DMS 273 (cell line): ENCODE measurements around the gene PCMTD2.

Source experiments
- DNase-seq: peaks from one replicate; lab custom pipeline; 2025; ENCODE audit not compliant: unreplicated experiment; lab: John Stamatoyannopoulos, UW

PCMTD2 gene

GRCh38 chr20:64254571-64255360, 782 bp upstream of the PCMTD2 start:
- no peak for DNase-seq

DNA sequence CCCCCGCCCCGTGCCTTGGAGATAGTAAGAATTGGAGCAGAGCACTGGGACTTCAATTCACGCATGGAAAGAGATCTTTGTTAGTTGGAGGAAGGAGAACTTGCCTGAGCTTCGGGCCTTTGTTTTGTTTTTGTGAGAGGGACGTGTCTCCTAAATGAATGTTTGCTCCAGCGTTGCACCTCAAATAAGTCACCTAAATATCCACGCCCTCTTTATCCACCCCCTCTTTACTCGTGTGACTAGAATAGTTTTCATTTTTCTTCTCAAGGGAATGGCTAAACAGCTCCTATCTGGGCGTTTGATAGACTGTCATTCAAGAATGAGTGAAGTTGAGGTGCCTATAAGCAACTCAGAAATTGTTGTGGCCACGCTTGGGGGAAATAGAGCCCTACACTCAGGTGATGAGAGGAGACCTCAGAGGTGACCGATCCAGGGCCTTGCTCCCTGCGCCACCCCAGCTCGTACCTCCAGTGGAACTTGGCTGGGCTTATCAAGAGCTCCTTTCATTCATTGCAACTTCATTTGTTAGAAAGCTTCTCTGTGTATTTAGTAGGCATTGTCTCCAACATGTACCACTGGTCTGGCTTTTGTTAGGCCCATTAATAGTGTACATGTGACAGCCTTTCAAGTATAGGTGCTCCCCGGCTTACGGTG, 861 bp downstream of the PCMTD2 start:
- no peak for DNase-seq

DNA sequence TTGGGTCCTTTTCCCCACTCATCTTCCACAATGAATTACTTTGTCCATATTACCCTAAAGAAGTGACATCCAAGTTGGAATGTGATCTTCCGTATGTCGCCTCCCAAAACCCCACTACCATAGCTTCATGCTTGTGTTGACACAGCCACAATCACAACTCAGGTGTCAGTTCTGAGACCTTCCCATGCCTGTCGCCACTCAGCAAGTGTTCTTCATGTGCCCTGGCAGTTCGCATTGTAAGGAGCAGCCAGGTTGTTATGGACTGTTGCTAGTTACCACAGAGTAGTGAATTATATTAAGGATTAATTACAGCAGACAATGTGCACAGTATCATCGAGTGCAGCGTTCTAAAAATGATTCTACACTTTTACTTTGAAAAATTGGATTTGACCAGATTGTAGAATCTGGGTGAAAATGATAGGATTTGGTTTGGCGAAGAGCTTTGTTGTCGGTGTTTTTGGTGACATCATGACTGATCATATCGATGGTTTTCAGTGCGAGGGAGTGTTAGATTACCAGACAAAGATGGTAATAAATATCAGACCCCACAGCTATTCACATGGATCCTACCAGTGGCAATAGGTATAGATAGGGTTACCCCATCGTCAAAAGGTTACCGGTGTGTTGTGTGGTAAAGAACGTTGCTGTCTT, 1.7 kb downstream of the PCMTD2 start:
- DNase-seq, result no peak

GRCh38 chr20:64258071-64258823, 2.7 kb downstream of the PCMTD2 start:
- DNase-seq, result no peak

GRCh38 chr20:64260239-64260638, 4.7 kb downstream of the PCMTD2 start:
- DNase-seq, result no peak

DNA sequence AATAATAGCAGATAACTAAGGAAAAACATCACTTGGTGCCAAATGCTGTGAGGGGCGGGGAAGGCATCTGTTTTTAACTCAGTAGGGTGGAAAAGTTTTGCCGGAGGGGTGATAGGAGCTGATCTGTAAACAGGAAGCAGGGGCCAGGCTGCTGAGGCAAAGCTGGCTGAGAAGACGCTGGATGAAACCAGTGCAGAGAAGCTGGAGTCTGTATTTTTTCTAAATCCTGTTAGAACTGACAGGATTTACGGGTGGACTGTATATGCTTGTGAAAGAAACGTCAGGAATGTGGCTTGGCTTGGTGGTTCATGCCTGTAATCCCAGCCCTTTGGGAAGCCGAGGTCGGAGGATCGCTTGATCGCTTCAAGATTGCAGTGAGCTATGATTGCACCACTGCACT, 5.6 kb downstream of the PCMTD2 start:
- no peak for DNase-seq

DNA sequence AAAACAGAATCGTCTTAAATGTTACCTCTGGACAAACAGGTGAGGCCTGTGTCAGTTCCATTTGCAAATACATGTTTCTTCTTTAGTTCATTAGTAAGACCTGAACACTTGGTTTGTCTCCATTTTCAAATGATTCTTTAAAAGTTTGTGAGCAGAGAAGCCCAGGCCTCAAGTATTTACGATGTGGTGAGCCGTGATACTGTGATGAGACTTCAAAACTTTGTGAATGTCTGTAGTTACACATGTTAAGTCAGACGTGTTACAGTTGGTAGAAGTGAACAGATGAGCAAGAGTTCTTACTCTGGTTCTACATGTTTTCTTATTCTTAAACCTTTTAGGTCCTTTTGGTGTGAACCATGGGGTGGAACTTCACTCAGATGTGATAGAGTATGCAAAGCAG, 8.5 kb downstream of the PCMTD2 start:
- DNase-seq, result no peak

DNA sequence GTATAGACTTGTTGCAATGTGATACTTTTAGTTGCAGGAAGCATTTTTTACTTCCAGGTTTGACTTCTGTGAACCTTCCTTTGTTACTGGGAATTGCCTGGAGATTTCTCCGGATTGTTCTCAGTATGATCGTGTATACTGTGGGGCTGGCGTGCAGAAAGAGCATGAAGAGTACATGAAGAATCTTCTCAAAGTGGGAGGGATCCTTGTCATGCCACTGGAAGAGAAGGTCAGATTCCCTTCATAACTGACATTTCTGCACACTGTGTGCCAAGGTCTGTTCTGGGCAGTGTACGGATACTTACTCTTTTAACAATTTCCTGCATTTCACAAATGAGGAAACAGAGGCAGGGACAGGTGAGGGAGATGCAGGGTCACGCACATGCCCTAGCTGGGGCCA, 9.7 kb downstream of the PCMTD2 start:
- DNase-seq, result no peak

DNA sequence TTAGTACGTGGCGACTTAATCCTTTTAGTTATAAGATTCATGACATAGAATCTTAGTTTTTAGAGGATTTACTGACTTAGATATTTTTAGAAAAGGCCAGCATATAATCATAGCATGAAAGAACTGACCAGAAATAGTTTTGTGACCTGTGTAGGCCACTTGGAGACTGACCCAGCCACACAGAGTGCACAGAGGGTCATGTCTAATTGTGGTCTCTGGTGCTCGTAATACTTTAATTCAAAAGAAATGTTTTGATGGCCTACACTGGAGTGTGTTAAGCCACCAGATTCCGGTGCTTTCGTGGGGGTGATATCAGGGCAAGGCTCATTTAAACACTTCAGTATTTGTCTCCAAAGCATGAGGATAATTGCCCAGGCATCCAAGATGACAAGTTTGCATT, 11.4 kb downstream of the PCMTD2 start:
- DNase-seq, result no peak

- DNase-seq, result no peak
These were observed 12.6 kb downstream of the PCMTD2 start for GRCh38 chr20:64268174-64268573.

DNA sequence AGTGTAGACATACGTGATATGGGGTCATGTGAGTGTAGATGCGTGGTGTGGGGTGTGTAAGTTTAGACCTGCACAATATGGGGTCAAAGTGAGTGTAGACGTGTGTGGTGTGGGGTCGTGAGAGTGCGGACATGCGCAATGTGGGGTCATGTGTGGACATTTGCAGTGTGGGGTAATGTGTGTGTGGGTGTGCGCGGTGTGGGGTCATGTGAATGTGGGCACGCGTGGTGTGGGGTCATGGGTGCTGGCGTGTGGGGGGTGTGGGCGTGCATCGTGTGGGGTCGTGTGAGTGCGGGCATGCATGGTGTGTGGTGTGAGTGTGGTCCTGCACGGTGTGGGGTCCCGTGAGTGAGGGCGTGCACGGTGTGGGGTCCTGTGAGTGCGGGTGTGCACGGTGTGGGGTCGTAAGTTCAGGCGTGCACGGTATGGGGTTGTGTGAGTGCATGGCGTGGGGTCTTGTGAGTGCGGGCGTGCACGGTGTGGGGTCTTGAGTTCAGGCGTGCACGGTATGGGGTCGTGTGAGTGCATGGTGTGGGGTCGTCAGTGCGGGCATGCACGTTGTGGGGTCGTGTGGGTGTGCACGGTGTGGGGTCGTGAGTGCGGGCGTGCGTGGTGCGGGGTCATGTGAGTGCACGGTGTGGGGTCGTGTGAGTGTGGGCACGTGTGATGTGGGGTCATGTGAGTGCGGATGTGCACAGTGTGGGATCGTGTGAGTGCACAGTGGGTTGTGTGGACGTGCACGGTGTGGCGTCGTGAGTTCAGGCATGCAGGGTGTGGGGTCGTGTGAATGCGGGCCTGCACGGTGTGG, 14.3 kb downstream of the PCMTD2 start:
- no peak for DNase-seq

- no peak for DNase-seq
These were observed 16.1 kb downstream of the PCMTD2 start for GRCh38 chr20:64271636-64272035.

DNA sequence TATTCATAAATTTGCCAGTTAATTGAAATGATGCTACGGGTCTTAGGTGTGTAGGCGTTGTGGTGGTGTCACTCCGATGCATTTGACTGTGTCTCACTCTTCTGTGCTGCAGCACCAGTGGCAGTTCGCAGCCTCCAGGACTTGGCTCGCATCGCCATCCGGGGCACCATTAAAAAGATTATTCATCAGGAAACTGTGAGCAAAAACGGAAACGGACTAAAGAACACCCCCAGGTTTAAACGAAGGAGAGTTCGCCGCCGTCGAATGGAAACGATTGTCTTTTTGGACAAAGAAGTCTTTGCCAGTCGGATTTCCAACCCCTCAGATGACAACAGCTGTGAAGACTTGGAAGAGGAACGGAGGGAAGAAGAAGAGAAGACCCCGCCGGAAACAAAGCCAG, 17.6 kb downstream of the PCMTD2 start:
- DNase-seq, result no peak

- no peak for DNase-seq
These were observed 21.3 kb downstream of the PCMTD2 start for GRCh38 chr20:64276817-64277216.

GRCh38 chr20:64277571-64278316, 22.2 kb downstream of the PCMTD2 start:
- no peak for DNase-seq

- no peak for DNase-seq
These were observed 22.8 kb downstream of the PCMTD2 start for GRCh38 chr20:64278317-64278681.

DNA sequence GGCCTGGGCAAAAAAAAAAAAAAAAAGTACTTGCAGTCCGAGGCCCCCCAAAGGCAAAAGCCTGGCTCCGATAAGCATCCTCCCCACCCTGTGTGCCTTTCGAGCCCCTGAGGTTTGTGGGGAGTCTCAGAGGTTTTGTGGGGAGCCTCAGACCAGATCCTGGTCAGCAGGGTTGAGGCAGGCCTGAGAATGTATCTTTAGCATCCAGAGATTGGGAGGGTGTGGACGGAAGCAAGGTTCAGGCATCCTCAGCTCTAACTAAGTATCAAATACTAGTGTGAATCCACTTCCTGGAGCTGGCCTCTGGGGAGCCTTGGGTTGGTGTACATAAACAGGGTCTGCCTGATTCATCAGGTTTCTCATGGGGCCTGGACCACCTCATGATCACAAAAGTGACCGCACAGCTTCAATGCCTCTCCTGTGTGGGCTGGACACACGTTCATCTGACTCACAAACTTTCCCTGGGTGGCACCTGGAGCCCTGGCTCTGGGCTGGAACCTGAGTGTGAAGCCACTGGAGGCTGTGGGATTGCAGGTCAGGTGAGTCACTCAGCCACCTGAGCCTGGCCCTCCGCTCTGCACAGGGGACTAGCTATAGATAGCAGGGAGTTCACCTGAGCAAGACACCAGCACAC, 24.4 kb downstream of the PCMTD2 start:
- no peak for DNase-seq

DNA sequence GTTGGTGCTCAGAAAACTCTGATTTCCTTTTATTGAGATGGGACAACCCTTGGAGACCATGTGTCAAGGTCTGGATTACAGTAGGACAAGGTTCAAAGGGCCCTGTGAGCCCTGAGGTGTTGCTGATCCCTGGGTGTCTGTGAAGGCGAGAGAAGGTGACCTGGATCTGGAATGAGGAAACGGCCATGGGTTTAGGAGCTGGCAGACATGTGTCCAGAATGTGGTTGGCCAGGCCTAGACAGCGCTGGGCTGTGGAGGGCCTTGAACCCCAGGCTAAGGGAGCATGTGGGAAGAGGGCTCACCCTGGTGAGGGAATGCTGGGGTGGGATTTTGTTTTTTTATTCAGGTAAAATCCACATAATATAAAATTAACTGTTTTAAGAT, 24.9 kb downstream of the PCMTD2 start:
- no peak for DNase-seq

DNA sequence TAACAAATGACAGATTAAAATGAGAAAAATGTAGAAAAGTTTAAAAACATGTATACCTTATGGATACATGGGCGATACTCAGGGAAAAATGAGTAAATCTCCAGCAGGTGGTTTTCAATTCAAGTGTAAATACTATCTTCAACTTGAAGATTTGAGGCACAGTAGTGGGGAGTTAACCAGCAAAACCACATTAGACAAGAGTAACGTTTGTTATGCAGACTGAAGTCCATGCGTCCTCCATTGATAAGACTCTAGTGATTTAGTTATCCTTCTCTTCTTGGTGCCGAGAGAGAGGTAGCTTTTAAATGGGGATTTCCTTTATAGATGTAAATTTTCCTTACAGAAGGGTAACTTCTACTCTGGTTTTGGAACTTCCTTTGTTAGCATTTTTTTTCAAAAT, 28.1 kb downstream of the PCMTD2 start:
- no peak for DNase-seq
